Activated CD8-positive, alpha-beta T cell treated with anti-CD3 and anti-CD28 coated beads for 36 hours (primary cell): ENCODE measurements around the gene EDARADD. TPM values are rescaled to one million over a fixed set of nuclear protein-coding genes. Genes with fewer than 3 reads are reported as not detected.

Experiments used
- ATAC-seq: fragments of 200-7000 bp; cut with Tn5 transposase; one replicate; pipeline ENCODE4 v1.10.0; 2021; ENCODE audit warnings: mild to moderate bottlenecking, moderate library complexity
- CTCF ChIA-PET: fragments of 350-600 bp; sonication (Branson Sonifier 250); formaldehyde crosslinking; loops from one replicate; lab custom pipeline; 2021; ENCODE audit warnings: antibody characterized with exemption; lab: Charles Lee
- POLR2A ChIA-PET: fragments of 350-600 bp; sonication (Branson Sonifier 250); formaldehyde crosslinking; loops from one replicate; lab custom pipeline; 2021; ENCODE audit warnings: antibody characterized with exemption; lab: Charles Lee
- DNase-seq: peaks from one replicate; pipeline ENCODE4 v3.0.0-alpha.2; 2020
- H3K27ac Mint-ChIP-seq: one replicate; pipeline ENCODE4 v1.8.0; 2021; ENCODE audit warnings: mild to moderate bottlenecking, mixed read lengths
- H3K27me3 Mint-ChIP-seq: one replicate; pipeline ENCODE4 v1.8.0; 2021; ENCODE audit warnings: mixed read lengths
- H3K36me3 Mint-ChIP-seq: one replicate; pipeline ENCODE4 v1.8.0; 2021; ENCODE audit warnings: low read depth, mixed read lengths
- H3K4me1 Mint-ChIP-seq: one replicate; pipeline ENCODE4 v1.8.0; 2021; ENCODE audit warnings: low read depth, mixed read lengths
- H3K4me3 Mint-ChIP-seq: one replicate; pipeline ENCODE4 v1.8.0; 2021; ENCODE audit warnings: mild to moderate bottlenecking, moderate library complexity, mixed read lengths
- H3K9me3 Mint-ChIP-seq: one replicate; pipeline ENCODE4 v1.8.0; 2021; ENCODE audit warnings: mixed read lengths
- intact Hi-C: fragments of 100-400 bp; cut with micrococcal nuclease; formaldehyde crosslinking; loops from one replicate; pipeline ENCODE4 v1.10.0; 2022
- total RNA-seq, 2 experiments: library from RNA; stranded (reverse); gene quantifications; one replicate each; pipeline ENCODE4 v1.2.3, GENCODE V29; 2021
- TF ChIP-seq, protein P1 (sequence below): fragments of 200-600 bp; IDR thresholded peaks from one replicate; pipeline ENCODE4 v1.8.0; 2022; ENCODE audit warnings: antibody characterized with exemption, mild to moderate bottlenecking

Gene EDARADD
- total RNA-seq, 2 experiments from 2014 or later: 1.7 to 3.0 TPM

DNA sequence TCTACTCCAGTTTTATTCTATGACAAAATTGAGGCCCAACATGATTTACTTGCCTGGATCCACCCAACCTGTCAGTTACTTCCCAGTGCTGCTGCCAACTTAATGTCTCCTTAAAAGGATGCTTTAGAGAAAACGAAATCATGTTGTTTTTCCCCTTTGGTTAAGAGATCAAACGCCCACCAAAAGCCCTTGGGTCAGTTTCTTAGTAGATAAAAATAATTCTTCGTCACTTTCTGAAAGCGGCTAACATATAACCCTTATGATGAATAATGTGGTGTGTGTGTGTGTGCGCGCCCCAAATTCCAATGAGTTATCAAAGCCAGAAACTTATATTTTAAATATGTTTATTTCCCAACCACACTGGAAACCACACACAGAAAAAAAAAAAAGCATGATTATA lies 77.0 kb downstream of the EDARADD start:
- CTCF ChIA-PET: no interaction called here
- no peaks in the 10 kb centered on the region for H3K36me3 Mint-ChIP-seq

GRCh38 chr1:236471653-236472052 lies 77.6 kb downstream of the EDARADD start:
- no peak overlapping the region for H3K27ac Mint-ChIP-seq
- no peaks in the 10 kb centered on the region for H3K36me3 Mint-ChIP-seq
- CTCF ChIA-PET: no interaction called here
- H3K4me1 Mint-ChIP-seq: peaks cover 2% of the 10 kb centered on the region
- H3K4me3 Mint-ChIP-seq: no peak overlapping the region
- POLR2A ChIA-PET: no interaction called here
- peaks cover 11% of the 10 kb centered on the region for H3K27me3 Mint-ChIP-seq
- H3K9me3 Mint-ChIP-seq: no peaks in the 10 kb centered on the region
- intact Hi-C loops: no loop called here
- no peak for ATAC-seq
- TF ChIP-seq, protein P1, sequence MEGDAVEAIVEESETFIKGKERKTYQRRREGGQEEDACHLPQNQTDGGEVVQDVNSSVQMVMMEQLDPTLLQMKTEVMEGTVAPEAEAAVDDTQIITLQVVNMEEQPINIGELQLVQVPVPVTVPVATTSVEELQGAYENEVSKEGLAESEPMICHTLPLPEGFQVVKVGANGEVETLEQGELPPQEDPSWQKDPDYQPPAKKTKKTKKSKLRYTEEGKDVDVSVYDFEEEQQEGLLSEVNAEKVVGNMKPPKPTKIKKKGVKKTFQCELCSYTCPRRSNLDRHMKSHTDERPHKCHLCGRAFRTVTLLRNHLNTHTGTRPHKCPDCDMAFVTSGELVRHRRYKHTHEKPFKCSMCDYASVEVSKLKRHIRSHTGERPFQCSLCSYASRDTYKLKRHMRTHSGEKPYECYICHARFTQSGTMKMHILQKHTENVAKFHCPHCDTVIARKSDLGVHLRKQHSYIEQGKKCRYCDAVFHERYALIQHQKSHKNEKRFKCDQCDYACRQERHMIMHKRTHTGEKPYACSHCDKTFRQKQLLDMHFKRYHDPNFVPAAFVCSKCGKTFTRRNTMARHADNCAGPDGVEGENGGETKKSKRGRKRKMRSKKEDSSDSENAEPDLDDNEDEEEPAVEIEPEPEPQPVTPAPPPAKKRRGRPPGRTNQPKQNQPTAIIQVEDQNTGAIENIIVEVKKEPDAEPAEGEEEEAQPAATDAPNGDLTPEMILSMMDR: no peak
- DNase-seq: no peak

More for the DNA sequence above, 77.0 kb downstream of the EDARADD start:
- TF ChIP-seq, protein P1: no peak
- POLR2A ChIA-PET: no interaction called here
- Mint-ChIP-seq H3K27me3 (peaks cover 16% of the 10 kb centered on the region), H3K4me1 (peaks cover 8% of the 10 kb centered on the region), H3K9me3 (no peaks in the 10 kb centered on the region), H3K27ac (no peak overlapping the region), H3K4me3 (no peak overlapping the region)
- no peak for ATAC-seq
- intact Hi-C loops: no loop called here
- no peak for DNase-seq

DNA sequence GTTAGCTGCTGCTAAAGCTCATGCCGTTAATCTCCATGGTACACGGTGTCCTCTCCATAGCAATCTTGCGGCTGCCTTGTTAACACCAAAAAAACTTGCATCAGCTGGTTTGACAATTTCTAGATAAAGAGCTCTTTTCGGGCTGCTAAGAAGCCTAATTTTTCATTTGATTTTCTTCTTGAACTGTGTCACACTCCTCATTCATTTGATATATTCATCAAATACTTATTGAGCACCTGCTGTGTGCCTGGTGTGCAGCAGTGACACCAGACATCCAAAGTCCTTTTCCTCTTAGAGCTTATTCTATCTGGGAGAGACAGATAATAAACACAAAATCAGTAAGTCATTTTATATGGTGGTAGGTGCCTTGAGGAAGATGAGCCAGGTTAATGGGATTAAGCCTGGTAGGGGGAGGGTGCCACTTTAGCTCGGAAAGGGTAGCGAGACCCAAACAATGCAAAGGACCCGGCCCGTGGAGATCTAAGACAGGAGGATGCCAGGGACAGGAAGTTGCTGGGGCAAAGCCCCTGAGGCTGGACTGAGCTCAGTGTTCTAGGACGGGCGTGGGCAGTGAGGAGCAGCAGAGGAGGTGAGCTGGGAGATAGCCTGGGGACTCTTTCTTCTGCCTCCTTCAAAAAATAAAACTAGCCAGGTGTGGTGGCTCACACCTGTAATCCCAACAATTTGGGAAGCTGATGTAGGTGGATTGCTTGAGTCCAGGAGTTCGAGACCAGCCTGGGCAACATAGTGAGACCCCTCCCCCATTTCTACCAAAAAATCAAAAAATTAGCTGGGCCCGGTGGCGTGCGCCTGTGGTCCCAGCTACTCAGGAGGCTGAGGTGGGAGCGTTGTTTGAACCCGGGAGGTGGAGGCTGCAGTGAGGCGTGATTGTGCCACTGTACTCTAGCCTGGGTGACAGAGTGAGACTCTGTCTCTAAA lies 79.0 kb downstream of the EDARADD start:
- Mint-ChIP-seq H3K27me3 (peaks cover 5% of the 10 kb centered on the region), H3K27ac (no peak overlapping the region), H3K36me3 (no peaks in the 10 kb centered on the region), H3K4me3 (no peak overlapping the region), H3K4me1 (peaks cover 2% of the 10 kb centered on the region), H3K9me3 (no peaks in the 10 kb centered on the region)
- POLR2A ChIA-PET: no interaction called here
- TF ChIP-seq, protein P1: no peak
- DNase-seq (no peak), ATAC-seq (no peak)
- CTCF ChIA-PET: interaction anchor here (0.9 kb wide), 1 partner anchor 17 kb away, joined by 3 read pairs; no protein-coding TSS in a partner anchor
- intact Hi-C loops: no loop called here

GRCh38 chr1:236476019-236476418 lies 81.9 kb downstream of the EDARADD start:
- Mint-ChIP-seq H3K9me3 (no peaks in the 10 kb centered on the region), H3K36me3 (no peaks in the 10 kb centered on the region), H3K4me1 (peaks cover under 1% of the 10 kb centered on the region), H3K27me3 (peaks cover 3% of the 10 kb centered on the region), H3K27ac (no peak overlapping the region), H3K4me3 (no peak overlapping the region)
- no peak for DNase-seq
- ATAC-seq: no peak
- CTCF ChIA-PET: no interaction called here
- POLR2A ChIA-PET: interaction anchor here (0.6 kb wide), 1 partner anchor 386 kb away, joined by 3 read pairs; no protein-coding TSS in a partner anchor
- TF ChIP-seq, protein P1: no peak
- intact Hi-C loops: no loop called here

GRCh38 chr1:236480758-236481436 lies 86.8 kb downstream of the EDARADD start:
- Mint-ChIP-seq H3K9me3 (no peaks in the 10 kb centered on the region), H3K4me3 (no peak overlapping the region), H3K4me1 (no peaks in the 10 kb centered on the region), H3K27ac (no peak overlapping the region), H3K27me3 (peaks cover 3% of the 10 kb centered on the region), H3K36me3 (no peaks in the 10 kb centered on the region)
- ChIA-PET POLR2A (no interaction called here), CTCF (no interaction called here)
- DNase-seq: no peak
- no peak for ATAC-seq
- TF ChIP-seq, protein P1: no peak
- intact Hi-C loops: no loop called here
